GM18498 (cell line): ENCODE measurements around the gene STRN3.
A peak's percentile ranks its signal among the peaks of the same experiment; 100 is the strongest.

ENCODE experiments used
- ATAC-seq: cut with Tn5 transposase; IDR thresholded peaks from one replicate; pipeline ENCODE4 v1.9.1; 2021; ENCODE audit warnings: mild to moderate bottlenecking, moderate library complexity; ENCODE audit not compliant: unreplicated experiment

STRN3 gene

GRCh38 chr14:30874999-30875787 lies 151.0 kb downstream of the STRN3 start:
- peak; percentile 36 for ATAC-seq

GRCh38 chr14:30874120-30874998 lies 151.8 kb downstream of the STRN3 start, which contains the start of gene COCH:
COCH (plus strand) TSS chr14:30874559; CDS start chr14:30874939, 380 bp downstream.
- ATAC-seq = peak; percentile 77

- ATAC-seq = no peak
Observed at GRCh38 chr14:30873308-30874119, 152.7 kb downstream of the STRN3 start.

- ATAC-seq = no peak
Observed at GRCh38 chr14:30872602-30873001, 153.6 kb downstream of the STRN3 start.

GRCh38 chr14:30869551-30870155 lies 156.5 kb downstream of the STRN3 start:
- no peak for ATAC-seq

GRCh38 chr14:30868736-30869135 lies 157.4 kb downstream of the STRN3 start:
- ATAC-seq = no peak

- no peak for ATAC-seq
Observed at GRCh38 chr14:30864934-30865333, 161.2 kb downstream of the STRN3 start.

GRCh38 chr14:30861200-30861599 lies 165.0 kb downstream of the STRN3 start:
- ATAC-seq = no peak

GRCh38 chr14:30855345-30856037 lies 170.7 kb downstream of the STRN3 start:
- ATAC-seq = peak; percentile 68

- ATAC-seq = no peak
Observed at GRCh38 chr14:30854492-30854891, 171.7 kb downstream of the STRN3 start.

- ATAC-seq = no peak
Observed at GRCh38 chr14:30853946-30854345, 172.2 kb downstream of the STRN3 start.

GRCh38 chr14:30849983-30850382 lies 176.2 kb downstream of the STRN3 start:
- no peak for ATAC-seq

GRCh38 chr14:30849354-30849753 lies 176.8 kb downstream of the STRN3 start:
- ATAC-seq = peak; percentile 97

GRCh38 chr14:30848449-30849240 lies 177.5 kb downstream of the STRN3 start:
- no peak for ATAC-seq
